ENCODE data around the gene SYTL4.

SYTL4 gene

GRCh38 chrX:100642290-100642689, 89.6 kb downstream of the SYTL4 start:
- TF ChIP-seq CTCF (IDR thresholded peaks at IDR 0.05; ENCODE audit: insufficient read depth, missing control alignments) = no peak
- DNase-seq (ENCODE audit: insufficient read length, low spot score) (no peak), FAIRE-seq (no peak)

DNA sequence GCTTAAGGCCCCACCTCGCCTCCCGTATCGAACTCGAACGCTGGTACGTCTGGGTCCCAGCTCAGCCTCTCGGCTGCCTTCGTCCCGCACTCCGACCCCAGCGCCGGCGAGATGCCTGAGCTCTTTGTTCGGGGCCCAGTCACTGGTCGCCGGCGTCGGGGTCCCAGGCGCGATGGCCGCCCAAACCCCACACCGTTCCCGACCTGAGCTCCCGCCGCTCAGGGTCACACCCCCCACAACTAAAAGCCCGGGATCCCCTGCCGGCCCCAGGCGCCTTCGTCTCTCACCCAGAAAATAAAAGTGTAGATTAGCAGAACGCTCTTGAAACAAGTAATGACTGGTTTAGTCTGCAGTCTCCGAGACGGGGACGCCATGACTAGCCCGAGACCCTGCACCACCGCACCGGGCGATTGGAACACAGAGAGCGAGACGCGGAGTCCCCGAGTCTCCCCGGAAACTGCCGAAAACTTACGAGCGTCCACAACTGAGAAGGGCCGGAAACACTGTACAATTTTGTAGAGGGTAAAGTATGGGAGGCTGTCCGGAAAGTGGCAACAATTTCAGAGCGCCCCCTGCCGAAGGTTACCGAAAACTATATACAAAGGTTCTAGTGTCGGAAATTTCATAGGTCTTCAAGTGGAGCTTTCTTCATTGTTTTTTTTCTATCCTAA, 95.5 kb downstream of the SYTL4 start, which contains the start of gene TSPAN6:
TSS of gene TSPAN6 (minus strand) at position 486 of the 671 bp plus-strand sequence. CDS start at position 374, 112 bp downstream.
- no peak for FAIRE-seq
- peak; percentile 40 for TF ChIP-seq CTCF (IDR thresholded peaks at IDR 0.05; ENCODE audit: insufficient read depth, missing control alignments)
- DNase-seq (ENCODE audit: insufficient read length, low spot score) = no peak

DNA sequence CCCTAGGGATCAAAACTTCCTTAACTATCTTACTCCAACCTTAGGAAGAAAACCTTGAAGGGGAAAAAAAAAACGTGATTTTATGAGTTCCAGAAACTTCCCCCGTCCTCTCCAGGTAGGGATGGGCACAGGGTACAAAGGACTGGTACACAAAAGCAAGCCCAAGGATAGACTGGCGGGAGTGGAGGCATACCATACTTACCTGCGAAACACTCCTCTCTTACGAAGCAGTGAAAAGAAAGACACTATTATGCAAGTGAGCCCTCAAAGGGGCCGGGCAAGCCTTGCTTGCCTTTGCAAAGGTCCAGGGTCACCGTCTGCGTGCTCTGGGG, 96.0 kb downstream of the SYTL4 start:
- TF ChIP-seq CTCF (IDR thresholded peaks at IDR 0.05; ENCODE audit: insufficient read depth, missing control alignments) = no peak
- FAIRE-seq = no peak
- DNase-seq (ENCODE audit: insufficient read length, low spot score) = no peak

GRCh38 chrX:100635040-100635439, 96.9 kb downstream of the SYTL4 start:
- no peak for DNase-seq (ENCODE audit: insufficient read length, low spot score)
- no peak for TF ChIP-seq CTCF (IDR thresholded peaks at IDR 0.05; ENCODE audit: insufficient read depth, missing control alignments)

GRCh38 chrX:100625985-100626491, 105.9 kb downstream of the SYTL4 start:
- DNase-seq (ENCODE audit: insufficient read length, low spot score) (no peak), FAIRE-seq (no peak)

More at GRCh38 chrX:100635040-100635439, 96.9 kb downstream of the SYTL4 start:
- FAIRE-seq = peak; percentile 60

More at GRCh38 chrX:100625985-100626491, 105.9 kb downstream of the SYTL4 start:
- no peak for TF ChIP-seq CTCF (IDR thresholded peaks at IDR 0.05; ENCODE audit: insufficient read depth, missing control alignments)

Measured in D721Med (cell line).